RCC 7860 (cell line): ENCODE data around the gene TMEM106C.
"Not testable (repeated sequence)": the region's sequence is repeated elsewhere in the genome, so short reads cannot be mapped to it uniquely, and the experiment has no call there.

ENCODE experiments used
- DNase-seq: peaks from one replicate; pipeline ENCODE4 v3.0.0-alpha.2; 2015; ENCODE audit warnings: low spot score
- FAIRE-seq: peaks from 2 replicates; lab custom pipeline; 2012; peaks lifted over from hg19 to GRCh38; lab: Jason Lieb, UNC

Gene TMEM106C

DNA sequence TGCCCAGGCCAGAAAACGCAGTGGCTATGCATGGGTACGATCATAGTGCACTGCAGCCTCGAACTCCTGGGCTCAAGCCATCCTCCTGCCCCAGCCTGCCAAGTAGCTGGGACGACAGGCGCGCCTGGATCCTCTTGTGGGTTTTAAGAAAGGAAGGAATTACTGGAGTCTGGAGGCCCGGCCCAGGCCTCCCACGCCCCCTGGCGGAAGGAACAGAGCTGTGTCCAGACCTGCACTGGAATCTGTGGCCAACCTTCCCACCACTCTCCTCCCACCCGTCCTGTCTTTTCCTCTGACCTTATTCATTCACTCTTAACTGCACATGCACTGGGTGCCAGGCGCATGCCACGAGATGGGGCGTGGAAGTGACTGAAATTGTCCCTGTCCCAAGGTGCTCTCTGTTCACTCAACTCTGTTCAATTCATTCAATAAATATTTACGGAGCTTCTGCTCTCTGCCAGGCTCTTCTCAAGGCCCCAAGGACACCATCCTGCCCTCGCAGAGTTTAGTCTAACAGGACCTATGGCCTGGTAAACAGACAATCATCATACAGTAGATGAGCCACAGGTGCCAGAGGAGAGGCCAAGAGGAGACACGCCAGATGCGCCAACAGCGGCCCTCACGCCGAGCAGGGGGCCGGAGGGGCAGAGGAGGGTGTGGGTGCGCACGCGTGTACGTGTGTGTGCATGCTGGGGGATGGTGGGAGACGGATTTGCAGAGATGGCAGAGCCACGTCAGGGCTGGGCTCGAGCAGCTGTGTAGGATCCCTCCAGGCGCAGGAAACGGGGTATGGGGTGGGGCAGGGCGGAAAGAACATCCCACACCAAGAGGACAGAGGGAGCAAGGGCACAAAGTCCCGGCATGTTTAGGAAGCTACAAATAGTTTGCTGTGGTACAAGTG, 13.7 kb upstream of the TMEM106C start:
- FAIRE-seq, result no peak
- DNase-seq, result peak; percentile 54

DNA sequence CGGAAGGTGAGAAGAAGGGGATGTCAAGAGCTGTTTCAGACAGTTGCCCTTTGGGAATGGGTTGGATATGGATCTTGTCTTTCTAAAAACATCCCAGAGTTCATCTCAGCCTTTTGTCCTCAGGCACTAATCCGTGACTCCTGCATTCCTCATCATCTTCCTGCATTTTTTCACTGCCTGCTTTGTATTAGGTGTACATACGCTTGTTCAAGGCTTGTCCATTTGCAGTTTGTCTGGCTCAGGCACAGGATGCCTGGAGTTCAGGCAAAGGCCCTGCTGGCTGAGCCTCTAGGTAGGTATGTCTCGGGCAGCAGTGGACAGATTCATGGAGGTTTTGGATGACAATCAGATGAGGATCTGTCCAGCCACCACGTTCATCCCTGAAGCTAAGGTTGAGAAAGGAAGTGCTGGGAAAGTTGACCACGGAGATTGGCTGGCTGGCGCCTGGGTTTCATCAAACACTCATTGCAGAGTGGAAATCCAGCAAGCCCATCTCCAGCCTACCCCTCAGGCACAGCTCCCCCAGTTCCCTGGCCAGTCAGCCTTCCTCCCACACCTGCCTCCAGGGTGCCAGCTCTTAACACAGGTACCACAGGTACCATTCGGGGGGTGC, 12.4 kb upstream of the TMEM106C start:
- DNase-seq (no peak), FAIRE-seq (no peak)

DNA sequence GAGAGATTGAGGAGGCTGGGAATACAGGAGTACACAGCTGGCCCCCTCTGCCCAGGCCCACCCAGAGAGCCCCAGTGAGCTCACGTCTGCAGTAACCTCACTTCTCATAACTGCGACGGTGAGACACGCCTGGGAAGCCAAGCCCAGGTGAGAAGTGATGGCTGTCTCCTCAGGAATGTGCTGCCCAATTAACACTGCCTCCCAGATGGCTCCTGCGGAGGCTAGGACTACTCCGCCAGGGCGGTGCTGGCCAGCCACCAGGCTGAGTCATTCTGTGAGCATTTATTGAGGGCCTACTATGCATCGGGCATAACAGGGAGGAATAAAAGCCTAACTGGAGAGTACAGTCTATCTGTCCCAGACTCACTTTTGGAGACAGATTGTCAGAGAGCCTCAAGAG, 9.3 kb upstream of the TMEM106C start:
- FAIRE-seq, result no peak

DNA sequence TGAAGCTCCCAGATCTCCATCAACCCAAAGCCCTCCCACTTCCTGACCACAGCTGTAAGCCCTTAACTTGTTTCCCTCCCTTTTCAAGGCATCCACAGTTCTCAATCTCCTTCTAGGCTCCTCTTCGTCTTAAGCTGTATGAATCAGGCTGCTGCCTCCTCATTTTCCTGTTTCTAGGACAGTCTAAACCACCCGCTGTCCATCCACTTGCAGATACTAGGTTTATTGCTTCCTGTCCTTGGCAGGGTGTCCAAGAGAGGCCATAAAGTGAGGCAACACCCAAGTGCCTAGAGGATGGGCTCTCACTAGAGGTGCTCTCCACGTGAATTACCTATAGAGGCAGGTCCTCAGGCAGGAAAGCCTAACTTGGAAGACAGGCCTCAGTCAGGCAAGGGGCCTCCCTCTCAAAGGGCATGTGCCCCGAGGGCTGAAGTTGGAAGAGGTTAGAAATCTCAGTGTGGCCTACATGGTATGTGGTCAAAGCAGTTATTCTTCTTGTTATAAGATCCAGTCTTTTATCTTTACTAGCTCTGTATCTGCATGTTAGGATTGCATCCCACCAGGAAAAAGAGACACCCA, 8.8 kb upstream of the TMEM106C start:
- no peak for FAIRE-seq

More for the DNA sequence above, 9.3 kb upstream of the TMEM106C start:
- DNase-seq, result no peak

DNA sequence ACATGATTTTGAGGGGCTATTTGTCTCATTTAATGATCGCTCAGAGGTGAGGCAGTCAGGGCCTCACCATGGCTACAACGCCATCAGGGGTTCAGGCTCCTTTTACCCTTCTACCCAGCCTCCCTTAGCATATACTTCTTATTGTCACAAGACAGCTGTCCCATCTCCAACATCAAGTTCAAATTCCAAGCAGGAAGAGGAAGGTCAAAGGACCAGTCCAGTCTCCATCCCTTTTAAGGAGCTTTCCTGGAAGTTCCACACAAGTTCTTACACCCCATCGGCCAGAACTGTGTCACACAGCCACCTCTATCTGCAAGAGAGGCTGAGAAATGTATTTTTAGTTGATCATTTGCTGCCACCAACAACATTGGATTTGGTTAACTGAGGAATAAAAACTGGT, 8.3 kb upstream of the TMEM106C start:
- FAIRE-seq, result no peak
- DNase-seq, result no peak

More for the DNA sequence above, 8.8 kb upstream of the TMEM106C start:
- no peak for DNase-seq

DNA sequence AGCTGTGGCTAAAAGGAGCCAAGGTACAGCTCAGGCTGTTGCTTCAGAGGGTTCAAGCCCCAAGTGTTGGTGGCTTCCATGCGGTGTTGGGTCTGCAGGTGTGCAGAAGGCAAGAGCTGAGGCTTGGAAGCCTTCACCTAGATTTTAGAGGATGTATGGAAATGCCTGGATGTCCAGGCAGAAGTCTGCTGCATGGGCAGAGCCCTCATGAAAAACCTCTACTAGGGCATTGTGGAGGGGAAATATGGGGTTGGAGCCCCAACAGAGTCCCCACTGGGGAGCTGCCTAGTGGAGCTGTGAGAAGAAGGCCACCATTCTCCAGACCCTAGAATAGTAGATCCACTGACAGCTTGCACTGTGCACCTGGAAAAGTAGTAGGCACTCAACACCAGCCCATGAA, 5.7 kb upstream of the TMEM106C start:
- DNase-seq, FAIRE-seq: not testable (repeated sequence)

DNA sequence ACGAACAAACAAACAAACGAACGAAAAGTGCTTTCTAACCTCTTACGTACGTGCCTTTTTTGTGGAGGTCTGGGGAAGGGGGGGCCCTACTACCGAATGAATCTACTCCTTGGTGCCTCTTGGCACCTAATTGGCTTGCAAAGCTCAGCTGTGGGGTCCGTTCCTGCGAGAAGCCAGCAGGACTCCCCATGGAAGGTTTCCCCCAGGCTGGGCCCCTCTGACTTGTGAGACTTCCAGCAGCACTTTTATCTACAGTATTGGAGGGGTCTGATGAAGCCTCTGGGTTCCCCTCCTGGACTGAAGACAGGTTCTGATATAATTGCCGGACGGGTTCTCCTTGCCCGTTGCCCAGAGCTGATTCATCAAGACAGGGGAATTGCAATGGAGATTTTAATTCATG, 1.2 kb upstream of the TMEM106C start:
- DNase-seq (no peak), FAIRE-seq (no peak)

DNA sequence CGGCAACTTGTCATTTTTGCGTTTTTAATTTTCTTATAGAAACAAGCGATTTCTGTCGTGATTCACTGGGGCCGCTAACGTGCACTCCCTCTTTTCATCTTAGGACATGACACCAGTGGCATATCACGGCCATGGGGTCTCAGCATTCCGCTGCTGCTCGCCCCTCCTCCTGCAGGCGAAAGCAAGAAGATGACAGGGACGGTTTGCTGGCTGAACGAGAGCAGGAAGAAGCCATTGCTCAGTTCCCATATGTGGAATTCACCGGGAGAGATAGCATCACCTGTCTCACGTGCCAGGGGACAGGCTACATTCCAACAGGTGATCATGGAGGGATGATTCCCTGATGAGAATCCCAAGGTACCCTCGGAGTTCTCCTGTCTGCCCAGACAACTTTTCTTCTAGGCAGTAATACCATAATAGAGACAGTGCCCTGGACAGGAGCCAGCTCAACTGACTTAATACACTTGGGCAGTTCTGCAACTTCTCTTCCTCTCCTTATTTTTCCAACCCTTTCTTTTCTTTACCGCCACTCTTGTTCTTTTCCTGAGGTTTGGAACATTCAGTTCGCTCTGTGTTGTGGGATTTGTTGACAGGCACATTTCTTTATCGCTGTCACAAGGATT, 821 bp downstream of the TMEM106C start:
- no peak for DNase-seq
- FAIRE-seq, result no peak

DNA sequence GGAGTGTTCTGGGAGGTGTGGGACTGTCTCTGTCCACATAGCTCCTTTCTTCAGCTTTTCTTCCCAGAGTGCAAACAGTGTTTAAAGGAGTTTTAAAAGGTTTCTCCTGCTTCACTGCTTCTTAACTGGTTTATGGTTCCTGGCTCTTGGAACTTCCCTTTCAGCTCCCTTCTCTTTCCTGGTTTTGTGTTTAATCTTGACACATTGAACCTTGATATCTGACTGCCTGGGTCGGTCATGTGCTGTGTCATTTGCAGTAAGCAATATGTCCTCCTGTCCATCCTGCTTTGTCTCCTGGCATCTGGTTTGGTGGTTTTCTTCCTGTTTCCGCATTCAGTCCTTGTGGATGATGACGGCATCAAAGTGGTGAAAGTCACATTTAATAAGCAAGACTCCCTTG, 2.2 kb downstream of the TMEM106C start:
- FAIRE-seq, result no peak

DNA sequence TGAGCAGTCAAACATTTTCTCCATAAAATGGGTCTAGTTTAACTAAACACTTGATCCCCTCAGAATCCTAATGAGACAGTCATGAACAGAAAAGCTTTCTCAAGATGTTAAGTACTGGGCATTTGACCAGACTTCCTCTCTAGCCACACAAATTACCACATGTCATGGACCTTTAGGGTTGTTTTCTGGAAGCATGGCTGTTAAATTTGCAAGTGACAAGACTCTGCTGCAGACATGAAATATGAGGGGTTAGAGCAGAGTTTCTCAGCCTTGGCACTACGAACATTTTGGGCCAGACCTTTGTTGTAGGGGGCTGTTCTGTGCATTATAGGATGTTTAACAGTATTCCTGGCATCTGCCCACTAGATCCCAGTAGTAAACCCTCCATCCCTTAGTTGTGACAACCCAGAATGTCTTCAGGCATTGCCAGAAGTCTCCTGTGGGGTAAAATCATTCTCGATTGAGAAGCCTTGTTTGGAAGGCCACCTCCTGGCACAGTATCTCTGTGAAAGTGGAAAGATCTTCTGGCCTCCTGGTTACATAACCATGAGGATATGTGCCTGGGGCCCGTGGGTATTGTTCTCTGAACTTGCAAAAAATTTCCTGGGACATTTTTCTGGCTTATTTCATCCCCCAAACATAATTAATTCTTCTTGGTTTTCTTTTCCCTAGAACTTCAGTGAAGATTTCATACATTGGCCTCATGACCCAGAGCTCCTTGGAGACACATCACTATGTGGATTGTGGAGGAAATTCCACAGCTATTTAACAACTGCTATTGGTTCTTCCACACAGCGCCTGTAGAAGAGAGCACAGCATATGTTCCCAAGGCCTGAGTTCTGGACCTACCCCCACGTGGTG, 4.3 kb downstream of the TMEM106C start:
- DNase-seq (no peak), FAIRE-seq (no peak)

More for the DNA sequence above, 2.2 kb downstream of the TMEM106C start:
- no peak for DNase-seq

DNA sequence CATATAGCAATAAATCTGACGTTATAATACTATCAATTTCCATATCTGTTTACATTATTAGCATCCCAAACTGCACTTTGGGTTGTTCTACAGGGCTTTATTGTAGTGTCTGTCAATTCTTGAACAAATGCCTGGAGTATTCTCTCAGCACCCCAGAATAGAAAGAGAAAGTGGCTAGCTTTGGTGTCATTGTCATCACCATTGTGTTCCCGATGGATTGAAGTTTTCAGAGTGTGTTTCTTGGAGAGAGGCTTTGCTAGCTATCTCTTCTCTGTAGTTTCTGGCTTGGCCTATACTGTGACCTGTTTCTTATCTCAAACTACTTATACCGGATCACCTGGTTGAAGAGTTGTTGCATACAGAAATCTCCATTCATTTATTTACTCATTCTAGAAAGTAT, 6.4 kb downstream of the TMEM106C start:
- no peak for FAIRE-seq
- DNase-seq, result no peak

DNA sequence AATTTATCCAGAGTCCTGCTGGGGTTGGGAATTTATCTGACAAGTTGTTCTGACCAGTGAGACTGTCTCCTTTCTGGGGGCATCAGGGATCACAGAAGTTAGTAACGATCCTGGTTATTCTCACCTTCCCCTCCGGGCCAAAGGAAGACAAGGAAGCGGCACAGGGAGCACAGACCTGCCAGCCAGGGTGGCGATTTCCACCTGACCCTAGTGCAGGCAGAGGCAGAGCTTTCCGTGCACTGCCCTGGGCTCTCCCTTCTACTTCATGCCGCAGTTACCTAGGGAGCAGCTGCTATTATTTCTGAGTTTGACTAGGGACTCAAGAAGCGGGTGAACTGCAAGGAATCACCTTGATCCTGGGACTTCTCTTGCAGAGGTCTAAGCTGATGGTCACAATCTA, 7.4 kb downstream of the TMEM106C start:
- no peak for FAIRE-seq
- no peak for DNase-seq

DNA sequence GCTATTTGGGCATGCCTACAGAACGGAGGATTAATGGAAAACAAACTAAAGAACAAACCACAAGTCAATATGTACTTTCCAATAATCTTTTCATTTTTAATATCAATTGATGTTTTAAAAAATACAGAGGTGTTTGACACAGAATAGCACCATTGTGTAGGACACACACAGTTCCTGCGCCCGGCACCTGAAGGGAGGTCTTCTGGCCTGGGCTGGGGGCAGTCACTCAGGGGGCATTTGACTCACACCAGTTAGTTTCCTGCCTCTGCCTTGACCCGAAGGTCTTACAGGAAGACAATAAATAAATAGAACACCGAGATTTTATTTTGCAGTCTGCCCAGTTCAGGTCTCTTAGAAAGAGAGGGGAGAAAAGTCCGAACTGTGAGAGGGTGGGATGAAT, 9.5 kb downstream of the TMEM106C start:
- FAIRE-seq, result no peak

DNA sequence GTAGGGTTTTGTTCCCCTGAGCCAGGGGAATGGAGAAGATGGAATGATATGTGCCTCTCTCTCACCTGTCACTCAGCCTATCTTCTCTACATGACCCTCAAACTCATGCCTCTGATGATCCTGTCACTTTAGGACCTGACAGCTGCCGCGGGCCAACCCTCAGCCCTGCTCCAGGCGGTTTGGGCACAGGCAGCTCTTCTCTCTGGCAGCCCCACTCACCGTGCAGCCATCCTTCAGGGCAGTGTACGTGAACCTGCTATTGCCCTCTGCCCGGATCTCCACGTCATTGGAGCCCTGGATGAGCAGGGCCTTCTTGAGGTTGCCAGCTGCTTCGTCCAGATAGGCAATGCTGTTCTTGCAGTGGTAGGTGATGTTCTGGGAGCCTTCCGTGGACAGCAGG, 10.5 kb downstream of the TMEM106C start:
- no peak for DNase-seq
- no peak for FAIRE-seq

More for the DNA sequence above, 9.5 kb downstream of the TMEM106C start:
- no peak for DNase-seq

DNA sequence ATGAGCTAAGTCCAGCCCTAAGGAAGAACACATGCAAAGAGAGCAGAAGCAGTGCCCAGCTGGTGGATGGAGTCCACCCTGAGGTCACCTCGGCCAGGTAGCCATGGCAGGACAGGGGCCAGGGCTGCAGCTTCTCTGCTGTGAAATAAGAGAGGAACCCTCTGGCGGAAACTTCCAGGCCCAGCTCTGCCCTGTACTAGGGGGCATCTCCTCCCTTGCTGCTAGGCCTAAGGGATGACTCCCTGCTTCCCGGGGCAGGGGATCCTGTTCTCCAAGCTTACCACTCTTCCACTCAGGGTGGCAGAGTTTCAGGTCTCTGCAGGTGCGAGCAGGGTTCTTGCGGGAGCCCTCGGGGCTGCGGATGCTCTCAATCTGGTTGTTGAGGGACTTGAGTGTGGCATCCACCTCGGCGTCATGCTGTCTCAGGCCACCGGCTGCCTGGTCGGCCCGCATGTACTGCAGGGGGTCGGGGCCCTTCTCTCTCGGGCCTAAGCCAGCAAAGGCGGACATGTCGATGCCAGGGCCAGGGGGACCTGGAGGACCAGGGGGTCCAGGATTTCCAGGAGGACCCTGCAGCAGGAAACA, 11.7 kb downstream of the TMEM106C start:
- DNase-seq (no peak), FAIRE-seq (no peak)

DNA sequence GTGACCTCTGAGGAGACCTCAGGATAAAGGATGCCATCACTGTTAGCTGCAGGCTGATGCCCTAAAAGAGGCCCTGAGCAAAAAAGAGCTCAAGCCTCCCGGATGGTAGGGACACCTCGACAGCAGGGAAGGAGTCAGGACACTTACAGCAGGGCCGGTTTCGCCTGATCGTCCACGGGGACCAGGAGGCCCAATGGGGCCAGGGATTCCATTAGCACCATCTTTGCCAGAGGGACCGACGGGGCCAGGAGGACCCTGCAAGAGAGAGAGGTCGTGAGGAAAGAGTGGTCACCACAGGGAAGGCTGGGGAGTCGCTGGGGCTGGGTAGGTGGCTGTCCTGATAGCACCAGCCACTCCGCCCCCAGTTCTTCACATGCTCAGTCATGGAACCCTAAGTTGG, 12.4 kb downstream of the TMEM106C start:
- FAIRE-seq (no peak), DNase-seq (no peak)

DNA sequence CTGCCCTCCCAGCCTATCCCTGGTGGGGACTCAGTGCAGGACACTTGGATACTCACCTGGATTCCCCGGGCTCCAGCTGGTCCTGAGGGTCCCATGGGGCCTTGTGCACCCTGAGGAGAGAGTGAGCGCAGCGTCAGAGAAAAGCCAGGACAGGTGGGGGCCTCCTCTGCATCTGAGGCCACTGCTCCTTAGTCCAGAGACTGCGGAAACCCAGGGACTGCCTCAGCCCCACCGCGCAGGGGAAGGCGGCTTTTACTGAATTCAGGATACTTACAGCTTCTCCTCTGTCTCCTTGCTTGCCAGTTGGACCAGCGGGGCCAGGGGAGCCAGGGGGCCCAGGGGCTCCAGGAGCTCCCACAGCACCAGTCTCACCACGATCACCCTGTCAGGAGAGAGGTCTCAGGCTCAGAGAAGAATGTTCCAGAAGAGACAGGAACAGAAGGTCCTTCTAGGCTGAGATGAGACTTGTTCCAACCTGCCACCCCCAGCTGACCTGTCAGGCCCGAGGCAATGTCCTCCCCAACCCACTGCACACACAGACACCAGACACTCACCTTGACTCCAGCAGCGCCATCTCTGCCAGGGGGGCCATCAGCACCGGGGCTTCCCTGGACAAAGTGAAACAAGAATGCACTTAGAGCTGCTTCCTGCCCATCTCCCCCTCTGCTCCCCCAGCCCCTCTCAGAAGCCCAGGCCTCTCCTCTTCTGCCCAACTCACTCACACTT, 13.8 kb downstream of the TMEM106C start:
- DNase-seq, result no peak
- FAIRE-seq, result no peak

DNA sequence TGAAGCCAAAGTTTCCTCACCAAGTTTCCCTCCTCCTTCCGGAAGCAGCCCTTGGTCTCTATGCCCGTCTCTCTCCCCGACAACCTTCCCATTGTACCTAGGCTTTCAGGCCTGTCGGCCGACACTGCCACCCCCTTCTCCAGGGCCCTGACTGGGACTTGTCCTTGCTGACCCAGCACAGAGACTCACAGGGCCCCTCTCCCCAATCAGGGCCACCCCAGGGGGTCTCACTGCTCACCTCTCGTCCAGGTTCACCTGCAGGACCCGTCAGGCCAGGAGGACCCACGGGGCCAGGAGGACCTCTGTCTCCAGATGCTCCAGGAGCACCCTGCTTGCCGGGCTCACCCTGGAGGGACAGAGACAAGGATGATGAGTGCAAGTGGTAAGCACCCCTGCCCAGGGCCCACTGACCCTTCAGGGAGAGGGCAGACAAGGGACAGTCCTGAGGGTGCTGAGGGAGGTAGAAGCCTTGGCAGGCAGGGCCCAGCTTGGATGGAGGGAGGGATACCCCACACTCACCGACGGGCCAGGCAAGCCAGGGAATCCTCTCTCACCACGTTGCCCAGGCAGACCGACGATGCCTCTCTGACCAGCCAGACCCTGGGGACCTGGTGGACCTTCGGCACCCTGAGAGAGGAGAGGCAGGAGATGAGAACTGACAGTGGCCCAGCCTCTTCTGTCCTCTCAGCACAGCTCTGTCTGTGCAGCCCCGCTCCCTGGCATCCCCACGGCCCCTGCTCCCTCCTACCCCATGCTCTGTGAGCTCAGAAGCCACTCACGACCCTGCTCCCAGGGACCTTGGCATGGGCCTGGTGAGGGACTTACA, 14.6 kb downstream of the TMEM106C start:
- FAIRE-seq (no peak), DNase-seq (no peak)

DNA sequence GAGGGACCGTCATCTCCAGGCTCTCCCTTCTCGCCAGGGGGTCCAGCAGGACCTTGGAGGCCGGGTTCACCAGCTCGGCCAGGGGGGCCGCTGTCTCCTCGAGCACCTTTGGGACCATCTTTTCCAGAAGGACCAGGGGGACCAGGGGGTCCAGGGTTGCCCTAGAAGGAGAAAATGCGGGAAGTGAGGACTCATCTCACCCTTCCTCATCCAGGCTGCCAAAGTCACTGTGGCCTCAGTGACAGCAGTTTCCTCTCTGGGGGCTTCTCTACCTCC, 15.1 kb downstream of the TMEM106C start:
- no peak for DNase-seq
- no peak for FAIRE-seq
